ENCODE data around the gene MZB1. TPM values are rescaled to one million over a fixed set of nuclear protein-coding genes. Genes with fewer than 3 reads are reported as not detected.

Gene MZB1
- total RNA-seq, 4 donors from 2014 or later, result 1.1 to 6.0 TPM; not detected in 2

DNA sequence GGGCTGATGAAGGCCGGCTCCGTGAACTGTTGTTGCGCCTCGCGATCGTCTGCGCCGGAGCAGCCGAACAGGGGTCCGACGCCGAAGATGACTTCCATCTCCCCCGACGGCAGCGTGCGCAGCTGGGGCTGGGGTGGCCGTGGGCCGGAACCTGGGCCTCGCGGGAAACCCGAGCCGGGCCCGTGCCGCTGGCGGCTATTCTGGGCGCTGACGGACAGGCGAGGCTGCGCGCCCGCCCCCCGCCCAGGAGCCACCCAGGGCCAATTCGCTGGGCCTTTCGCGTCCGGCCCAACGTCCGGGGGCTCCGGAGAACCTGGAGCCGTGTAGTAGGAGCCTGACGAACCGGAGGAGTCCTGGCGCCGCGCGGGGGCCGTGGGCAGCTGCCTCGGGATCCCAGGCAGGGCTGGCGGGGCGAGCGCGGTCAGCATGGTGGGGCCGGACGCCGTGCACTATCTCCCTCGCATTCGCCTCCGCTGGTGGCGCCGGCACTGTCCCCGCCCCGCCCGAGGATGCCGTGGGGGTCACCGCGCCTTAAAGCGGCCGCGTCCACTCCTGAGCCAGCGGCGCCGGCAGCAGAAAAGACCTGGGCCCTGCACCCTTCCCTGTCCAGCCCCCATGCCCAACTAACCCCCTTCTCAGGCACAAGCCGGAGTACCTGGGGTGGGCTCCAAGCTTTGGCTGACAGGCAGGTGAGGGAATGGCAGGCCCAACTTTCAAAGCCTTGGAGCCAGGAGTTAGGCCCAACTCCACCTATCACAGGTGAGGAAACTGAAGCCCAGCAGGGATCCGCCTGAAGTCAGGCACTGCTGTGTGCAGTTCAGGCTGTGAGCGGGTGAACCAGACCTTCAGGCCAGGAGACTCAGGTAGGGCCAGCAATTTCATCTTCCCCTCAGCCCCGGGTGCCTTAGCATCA lies 5.2 kb upstream of the MZB1 start, which contains the start of gene PROB1:
TSS of gene PROB1 (minus strand) at position 451 of the 913 bp plus-strand sequence. CDS start at position 428, 23 bp downstream.
- DNase-seq, result peak; percentile 17 to 21
- H3K9me3 ChIP-seq, result no peaks in the 10 kb centered on the region
- H3K27me3 ChIP-seq, result no peaks in the 10 kb centered on the region
- peak within 1 kb of the TSS in 2 of 3 donors; percentile 50 to 56 for H3K27ac ChIP-seq
- 32 to 35% methylated on average over 11 to 18 of the region's 76 CpGs for WGBS, 2 donors
- peak within 1 kb of the TSS in 2 of 3 donors; percentile 21 to 36 for H3K4me3 ChIP-seq (replicated peaks in 1 of 3)
- peaks cover 15 to 36% of the 10 kb centered on the region in 2 donors for H3K4me1 ChIP-seq
- intact Hi-C loops (cut with DNase I), result no loop called here
- TF ChIP-seq POLR2A (IDR thresholded peaks at IDR 0.05), result peak in 1 of 2 donors; percentile 36
- TF ChIP-seq, protein P1, sequence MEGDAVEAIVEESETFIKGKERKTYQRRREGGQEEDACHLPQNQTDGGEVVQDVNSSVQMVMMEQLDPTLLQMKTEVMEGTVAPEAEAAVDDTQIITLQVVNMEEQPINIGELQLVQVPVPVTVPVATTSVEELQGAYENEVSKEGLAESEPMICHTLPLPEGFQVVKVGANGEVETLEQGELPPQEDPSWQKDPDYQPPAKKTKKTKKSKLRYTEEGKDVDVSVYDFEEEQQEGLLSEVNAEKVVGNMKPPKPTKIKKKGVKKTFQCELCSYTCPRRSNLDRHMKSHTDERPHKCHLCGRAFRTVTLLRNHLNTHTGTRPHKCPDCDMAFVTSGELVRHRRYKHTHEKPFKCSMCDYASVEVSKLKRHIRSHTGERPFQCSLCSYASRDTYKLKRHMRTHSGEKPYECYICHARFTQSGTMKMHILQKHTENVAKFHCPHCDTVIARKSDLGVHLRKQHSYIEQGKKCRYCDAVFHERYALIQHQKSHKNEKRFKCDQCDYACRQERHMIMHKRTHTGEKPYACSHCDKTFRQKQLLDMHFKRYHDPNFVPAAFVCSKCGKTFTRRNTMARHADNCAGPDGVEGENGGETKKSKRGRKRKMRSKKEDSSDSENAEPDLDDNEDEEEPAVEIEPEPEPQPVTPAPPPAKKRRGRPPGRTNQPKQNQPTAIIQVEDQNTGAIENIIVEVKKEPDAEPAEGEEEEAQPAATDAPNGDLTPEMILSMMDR (IDR thresholded peaks at IDR 0.05), result no peak
- H3K36me3 ChIP-seq, result no peaks in the 10 kb centered on the region

DNA sequence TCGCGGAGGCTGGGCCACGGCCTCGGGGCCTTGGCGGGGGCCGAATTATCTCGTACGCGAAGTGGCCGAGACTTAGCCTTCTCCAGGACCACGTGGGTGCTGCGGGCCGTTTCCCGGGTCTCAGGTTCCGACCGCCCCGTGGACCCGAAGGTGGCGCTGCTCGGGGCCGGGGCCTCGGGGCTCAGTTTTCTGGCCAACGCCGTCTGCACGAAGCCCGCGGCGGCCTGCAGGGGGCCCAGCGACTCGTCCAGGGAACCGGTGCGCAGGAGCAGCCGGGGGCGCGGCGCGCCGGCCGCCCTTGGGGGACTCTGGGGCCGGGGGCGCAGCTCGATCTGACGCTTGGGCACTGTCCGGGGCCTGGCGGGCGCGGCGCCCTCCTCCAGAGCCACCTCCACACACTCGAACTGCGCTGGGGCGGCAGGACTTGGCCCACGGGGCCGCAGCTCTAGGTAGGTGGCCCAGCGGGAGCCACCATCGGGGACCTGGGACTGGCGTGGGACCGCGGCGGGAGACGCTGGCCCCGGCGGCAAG lies 4.5 kb upstream of the MZB1 start:
- intact Hi-C loops (cut with DNase I), result no loop called here
- Histone ChIP-seq H3K36me3 (no peaks in the 10 kb centered on the region), H3K9me3 (no peaks in the 10 kb centered on the region), H3K27ac (peak overlapping the region in 1 of 3 donors; percentile 56), H3K27me3 (no peaks in the 10 kb centered on the region), H3K4me1 (peaks cover 15 to 36% of the 10 kb centered on the region in 2 donors), H3K4me3 (replicated peaks in 1 of 3) (peak overlapping the region in 2 of 3 donors; percentile 21 to 36)
- WGBS, 2 donors, result 0% methylated on average over 16 of the region's 62 CpGs; no CpG with 5 or more reads in 1 of the 2 donors
- DNase-seq, result peak; percentile 38 to 61
- TF ChIP-seq, protein P1 (IDR thresholded peaks at IDR 0.05), result peak in 2 of 6 experiments; percentile 56 to 58
- no peak for TF ChIP-seq POLR2A (IDR thresholded peaks at IDR 0.05)

DNA sequence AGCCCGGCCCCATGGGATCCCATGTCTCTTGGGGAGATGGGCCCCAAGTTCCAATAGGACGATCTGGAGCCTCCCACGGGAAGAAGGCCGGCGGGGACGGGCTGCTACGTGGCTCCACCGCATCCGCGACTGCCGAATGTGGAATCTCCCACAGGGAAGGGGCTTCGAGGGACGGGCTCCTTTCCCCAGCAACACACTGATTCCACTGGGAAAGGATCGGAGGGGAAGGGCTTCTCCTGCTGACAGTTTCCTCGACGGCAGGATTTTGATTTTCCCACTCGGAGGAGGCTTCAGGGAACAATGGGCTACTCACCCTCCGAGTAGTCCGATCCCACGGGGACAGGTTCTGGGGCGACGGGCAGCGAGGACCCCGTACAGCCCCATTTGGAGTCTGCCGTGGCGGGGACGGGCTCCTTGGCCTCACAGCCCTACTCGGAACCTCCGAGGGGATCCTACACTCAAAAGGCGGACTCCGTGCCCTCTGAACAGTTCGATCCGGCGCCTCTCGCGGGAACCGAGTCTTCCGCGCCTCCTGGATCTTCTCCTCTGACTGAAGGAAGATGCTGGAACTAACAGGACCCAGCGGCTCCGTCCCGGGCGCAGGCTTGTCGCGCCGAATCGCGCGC lies 3.9 kb upstream of the MZB1 start:
- intact Hi-C loops (cut with DNase I), result no loop called here
- Histone ChIP-seq H3K9me3 (no peaks in the 10 kb centered on the region), H3K27ac (no peak overlapping the region), H3K36me3 (no peaks in the 10 kb centered on the region), H3K4me3 (replicated peaks in 1 of 3) (peak overlapping the region in 2 of 3 donors; percentile 21 to 36), H3K4me1 (peaks cover 15 to 39% of the 10 kb centered on the region in 2 donors), H3K27me3 (no peaks in the 10 kb centered on the region)
- TF ChIP-seq POLR2A (IDR thresholded peaks at IDR 0.05), result no peak
- TF ChIP-seq, protein P1 (IDR thresholded peaks at IDR 0.05), result no peak
- DNase-seq, result no peak
- 6 to 15% methylated on average over 39 to 43 of the region's 49 CpGs for WGBS, 2 donors

DNA sequence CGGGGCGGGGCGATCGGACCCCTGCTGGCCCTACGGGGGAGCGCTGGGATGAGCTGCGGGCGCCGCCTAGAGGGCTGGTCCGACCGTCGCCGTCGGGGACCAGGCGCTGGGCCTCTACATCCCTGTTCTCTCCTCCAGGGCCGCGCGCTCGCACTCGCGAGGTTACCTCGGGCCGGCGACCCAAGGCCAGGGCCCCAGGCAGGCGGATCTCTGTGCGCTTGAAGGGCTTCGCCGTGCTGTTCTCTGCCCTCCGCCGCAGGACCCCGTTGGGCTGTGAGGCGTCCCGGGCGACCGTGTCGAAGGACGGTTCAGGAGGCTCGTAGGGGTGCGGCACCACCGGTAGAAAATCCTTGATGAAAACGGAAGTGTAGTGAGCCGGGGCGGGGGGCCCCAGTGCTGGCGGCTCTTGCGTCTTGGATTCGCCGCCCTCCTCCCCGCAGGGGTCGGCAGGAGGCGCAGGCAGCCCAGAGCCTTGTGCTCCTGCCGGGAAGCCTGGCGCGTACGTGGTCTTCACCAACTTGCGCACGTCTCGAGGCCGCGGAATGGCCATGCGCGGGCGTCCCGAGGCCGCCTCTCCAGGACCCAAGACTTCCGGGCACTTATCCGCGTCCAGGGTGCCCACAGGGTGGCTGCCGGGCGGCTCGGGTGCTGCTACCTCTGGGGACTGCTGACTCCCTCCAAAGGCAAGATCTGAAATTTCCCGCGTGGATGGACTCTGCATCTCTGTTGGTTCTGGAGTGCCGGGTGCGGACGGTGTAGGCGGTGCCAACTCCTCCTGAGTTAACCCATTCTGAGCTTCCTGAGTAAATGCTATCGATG lies 3.2 kb upstream of the MZB1 start:
- Histone ChIP-seq H3K4me3 (replicated peaks in 1 of 3) (peak overlapping the region in 2 of 3 donors; percentile 9 to 36), H3K27me3 (no peaks in the 10 kb centered on the region), H3K27ac (no peak overlapping the region), H3K36me3 (no peaks in the 10 kb centered on the region), H3K9me3 (no peaks in the 10 kb centered on the region), H3K4me1 (peaks cover 23 to 46% of the 10 kb centered on the region in 2 donors)
- TF ChIP-seq POLR2A (IDR thresholded peaks at IDR 0.05), result no peak
- TF ChIP-seq, protein P1 (IDR thresholded peaks at IDR 0.05), result peak in 5 of 6 experiments; percentile 21 to 62 (median 44)
- peak; percentile 49 for DNase-seq
- WGBS, 2 donors, result 8 to 13% methylated on average over 15 to 32 of the region's 77 CpGs
- intact Hi-C loops (cut with DNase I), result no loop called here

Data from thyroid gland (tissue), 4 donors.